Measurements from ENCODE around the gene MRPL20.

DNA sequence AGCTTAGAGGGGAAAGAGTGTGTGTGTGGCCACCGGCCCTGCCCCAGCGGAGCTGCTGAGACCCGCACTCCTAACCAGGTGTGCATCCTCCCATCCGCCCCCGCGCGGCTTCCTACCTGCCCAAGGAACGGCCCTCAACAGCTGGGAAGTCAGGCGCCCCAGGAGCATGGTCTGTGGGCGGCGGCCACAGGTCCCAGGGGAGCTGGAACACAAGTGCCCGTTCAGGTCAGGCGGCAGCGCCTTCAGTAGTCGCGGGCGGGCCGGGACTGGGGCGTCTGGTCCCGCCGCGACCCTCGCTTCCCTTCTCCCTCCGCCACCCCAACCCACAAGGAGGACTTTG lies 32.5 kb downstream of the MRPL20 start:
- TF ChIP-seq, protein P1, sequence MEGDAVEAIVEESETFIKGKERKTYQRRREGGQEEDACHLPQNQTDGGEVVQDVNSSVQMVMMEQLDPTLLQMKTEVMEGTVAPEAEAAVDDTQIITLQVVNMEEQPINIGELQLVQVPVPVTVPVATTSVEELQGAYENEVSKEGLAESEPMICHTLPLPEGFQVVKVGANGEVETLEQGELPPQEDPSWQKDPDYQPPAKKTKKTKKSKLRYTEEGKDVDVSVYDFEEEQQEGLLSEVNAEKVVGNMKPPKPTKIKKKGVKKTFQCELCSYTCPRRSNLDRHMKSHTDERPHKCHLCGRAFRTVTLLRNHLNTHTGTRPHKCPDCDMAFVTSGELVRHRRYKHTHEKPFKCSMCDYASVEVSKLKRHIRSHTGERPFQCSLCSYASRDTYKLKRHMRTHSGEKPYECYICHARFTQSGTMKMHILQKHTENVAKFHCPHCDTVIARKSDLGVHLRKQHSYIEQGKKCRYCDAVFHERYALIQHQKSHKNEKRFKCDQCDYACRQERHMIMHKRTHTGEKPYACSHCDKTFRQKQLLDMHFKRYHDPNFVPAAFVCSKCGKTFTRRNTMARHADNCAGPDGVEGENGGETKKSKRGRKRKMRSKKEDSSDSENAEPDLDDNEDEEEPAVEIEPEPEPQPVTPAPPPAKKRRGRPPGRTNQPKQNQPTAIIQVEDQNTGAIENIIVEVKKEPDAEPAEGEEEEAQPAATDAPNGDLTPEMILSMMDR (IDR thresholded peaks at IDR 0.05; ENCODE audit: low read length), result no peak
- TF ChIP-seq EZH2 (IDR thresholded peaks at IDR 0.05; ENCODE audit: borderline replicate concordance, low read length), result no peak

Data from OCI-LY1 (cell line).